Mucosa of descending colon (tissue), 3 donors: Measurements from ENCODE around the gene OR10G4. TPM values are rescaled to one million over a fixed set of nuclear protein-coding genes. Genes with fewer than 3 reads are reported as not detected.

ENCODE experiments used
- ATAC-seq: fragments of 200-7000 bp; cut with Tn5 transposase; one replicate; pipeline ENCODE4 v1.9.1; 2020; ENCODE audit warnings: mild to moderate bottlenecking, moderate library complexity
- DNase-seq, 3 donors: peaks; one replicate each; pipeline ENCODE4 v3.0.0-alpha.2; 2020
- H3K36me3 ChIP-seq: fragments of 200-600 bp; one replicate; pipeline ENCODE4 v1.8.0; 2021; ENCODE audit warnings: low read depth, mild to moderate bottlenecking
- H3K4me1 ChIP-seq: fragments of 200-600 bp; one replicate; pipeline ENCODE4 v1.8.0; 2021; ENCODE audit warnings: low read depth, mild to moderate bottlenecking
- H3K4me3 ChIP-seq: fragments of 200-600 bp; one replicate; pipeline ENCODE4 v1.8.0; 2021; ENCODE audit warnings: mild to moderate bottlenecking
- H3K9me3 ChIP-seq: fragments of 200-600 bp; one replicate; pipeline ENCODE4 v1.8.0; 2021; ENCODE audit warnings: mild to moderate bottlenecking
- CTCF ChIP-seq: fragments of 200-600 bp; IDR thresholded peaks from one replicate; pipeline ENCODE4 v1.8.0; 2022; ENCODE audit warnings: antibody characterized with exemption, mild to moderate bottlenecking
- intact Hi-C, 2 donors: fragments of 100-400 bp; cut with DNase I in 1 of 2; cut with micrococcal nuclease in 1 of 2; formaldehyde crosslinking; loops; one replicate each; pipeline versions ENCODE4 v1.11.0 to v1.11.1; 2022; cut with DNase I, micrococcal nuclease
- long read RNA-seq, 2 donors: library from polyadenylated mRNA; unstranded; transcript quantifications; one replicate each; pipeline ENCODE4 v2.0.0, GENCODE V29; 2019 to 2021
- total RNA-seq, 3 donors: library from RNA; stranded (reverse); fragmentation: NEBNext Ultra II Directional in 2 of 3; extraction: Animal tissue kit (Norgen Biotek cat#: 25700) in 2 of 3; gene quantifications; one replicate each; pipeline versions ENCODE4 v1.2.1 to v1.2.4, GENCODE V29; 2021 to 2023
- donor health status: DM: no; HTN: no; CAD: no; lungs with moderate emphysema.
- donor health status: DM: no; HTN: no; CAD: no.
- donor health status: DM: no; HTN: yes; CAD: no.

Gene OR10G4
- under 1 TPM in 2 of 3 donors, not detected in 1; 0.41 to 0.55 TPM for total RNA-seq
- long read RNA-seq, donor 1 = 0 reads
- long read RNA-seq, donor 2 = 0 reads

GRCh38 chr11:124012697-124013096 is at the start of gene OR10G4:
Gene OR10G4 (plus strand): TSS chr11:124012997. CDS start chr11:124015575, 2,578 bp downstream.
- no peaks in the 10 kb centered on the region for H3K36me3 ChIP-seq

GRCh38 chr11:123973816-123974215 is 39.0 kb upstream of the OR10G4 start:
- Histone ChIP-seq H3K4me1 (no peaks in the 10 kb centered on the region), H3K9me3 (no peaks in the 10 kb centered on the region), H3K4me3 (no peak overlapping the region), H3K36me3 (no peaks in the 10 kb centered on the region)
- DNase-seq (no peak), ATAC-seq (no peak)
- intact Hi-C loops = no loop called here
- TF ChIP-seq CTCF = no peak

More at GRCh38 chr11:124012697-124013096, at the start of gene OR10G4:
- no peak within 1 kb of the TSS for H3K4me3 ChIP-seq
- H3K9me3 ChIP-seq = no peaks in the 10 kb centered on the region
- DNase-seq = no peak
- intact Hi-C loops = no loop called here
- no peak for TF ChIP-seq CTCF
- no peak for ATAC-seq
- no peaks in the 10 kb centered on the region for H3K4me1 ChIP-seq

- Histone ChIP-seq H3K36me3 (no peaks in the 10 kb centered on the region), H3K9me3 (no peaks in the 10 kb centered on the region), H3K4me1 (no peaks in the 10 kb centered on the region), H3K4me3 (no peak overlapping the region)
- ATAC-seq (no peak), DNase-seq (no peak)
- intact Hi-C loops = no loop called here
- no peak for TF ChIP-seq CTCF
Observed at GRCh38 chr11:123976770-123977560, 35.8 kb upstream of the OR10G4 start.

GRCh38 chr11:123977731-123978347 is 35.0 kb upstream of the OR10G4 start, which contains the start of gene OR10S1:
Gene OR10S1 (minus strand): TSS chr11:123977781. CDS start chr11:123977664, 117 bp downstream.
- Histone ChIP-seq H3K36me3 (no peaks in the 10 kb centered on the region), H3K4me1 (no peaks in the 10 kb centered on the region), H3K9me3 (no peaks in the 10 kb centered on the region), H3K4me3 (no peak within 1 kb of the TSS)
- no peak for DNase-seq
- no peak for TF ChIP-seq CTCF
- intact Hi-C loops = no loop called here
- no peak for ATAC-seq

GRCh38 chr11:123979311-123979710 is 33.5 kb upstream of the OR10G4 start:
- H3K4me3 ChIP-seq = no peak overlapping the region

More at GRCh38 chr11:123979311-123979710, 33.5 kb upstream of the OR10G4 start:
- Histone ChIP-seq H3K36me3 (no peaks in the 10 kb centered on the region), H3K4me1 (no peaks in the 10 kb centered on the region), H3K9me3 (no peaks in the 10 kb centered on the region)
- no peak for TF ChIP-seq CTCF
- intact Hi-C loops = no loop called here
- ATAC-seq (no peak), DNase-seq (no peak)
